Karpas-422 (cell line): Measurements from ENCODE around the gene TP73. TPM values are rescaled to one million over a fixed set of nuclear protein-coding genes. Genes with fewer than 3 reads are reported as not detected.

Experiments
- DNase-seq: peaks from one replicate; pipeline ENCODE4 v3.0.0-alpha.2; 2015
- H2AFZ ChIP-seq: fragments of 200-600 bp; sonication (generic); 2 replicates; pipeline ENCODE4 v1.6.1; 2014; ENCODE audit warnings: antibody characterized with exemption, low read length, mixed read lengths
- H3K27ac ChIP-seq: fragments of 200-600 bp; sonication (generic); 2 replicates; pipeline ENCODE4 v1.5.1; 2014; ENCODE audit warnings: mild to moderate bottlenecking, low read length, moderate library complexity
- H3K27me3 ChIP-seq: fragments of 200-600 bp; sonication (generic); 2 replicates; pipeline ENCODE4 v1.6.1; 2014; ENCODE audit warnings: low read length, mixed read lengths
- H3K36me3 ChIP-seq: fragments of 200-600 bp; sonication (generic); 2 replicates; pipeline ENCODE4 v1.6.1; 2014; ENCODE audit warnings: low read length, mixed read lengths; ENCODE audit not compliant: insufficient read depth
- H3K4me1 ChIP-seq: fragments of 200-600 bp; sonication (generic); 2 replicates; pipeline ENCODE4 v1.6.1; 2014; ENCODE audit warnings: mild to moderate bottlenecking, low read length, mixed read lengths
- H3K4me2 ChIP-seq: fragments of 200-600 bp; sonication (generic); 2 replicates; pipeline ENCODE4 v1.6.1; 2014; ENCODE audit warnings: low read length, low read depth, mild to moderate bottlenecking; ENCODE audit not compliant: poor library complexity, severe bottlenecking
- H3K4me3 ChIP-seq: fragments of 200-600 bp; sonication (generic); 2 replicates; pipeline ENCODE4 v1.5.1; 2014; ENCODE audit warnings: mild to moderate bottlenecking, antibody characterized with exemption, low read length, mixed read lengths
- H3K79me2 ChIP-seq: fragments of 200-600 bp; sonication (generic); 2 replicates; pipeline ENCODE4 v1.6.1; 2014; ENCODE audit warnings: mild to moderate bottlenecking, low read length, mixed read lengths
- H3K9ac ChIP-seq: fragments of 200-600 bp; sonication (generic); 2 replicates; pipeline ENCODE4 v1.6.0; 2014; ENCODE audit warnings: low read length
- H3K9me2 ChIP-seq: fragments of 200-600 bp; sonication (generic), shearing (Covaris generic); replicated peaks from 2 replicates; pipeline ENCODE4 v1.6.0; 2014; ENCODE audit warnings: mild to moderate bottlenecking, low read length, moderate library complexity; ENCODE audit not compliant: insufficient read depth
- H3K9me3 ChIP-seq: fragments of 300-700, 200-600 bp; sonication (generic); 2 replicates; pipeline ENCODE4 v1.6.1; 2014; ENCODE audit warnings: low read length, mixed read lengths
- H4K20me1 ChIP-seq: fragments of 200-600 bp; sonication (generic); 2 replicates; pipeline ENCODE4 v1.6.1; 2014; ENCODE audit warnings: mild to moderate bottlenecking, antibody characterized with exemption, low read length, low read depth; ENCODE audit not compliant: insufficient read depth
- total RNA-seq: library from RNA; depleted of rRNA; stranded (reverse); fragments of >200 nt; shearing (Covaris generic); gene quantifications from 2 replicates; pipeline ENCODE4 v1.2.3, GENCODE V29; 2014; ENCODE audit warnings: low replicate concordance; rRNA removed

The TP73 gene
- 0.52 and 0.94 TPM in 2 replicates for total RNA-seq

- no peaks in the 10 kb centered on the region for H3K27me3 ChIP-seq
- no peak for DNase-seq
- H3K4me3 ChIP-seq: peak within 1 kb of the TSS; percentile 43; the same call in 1 of the 2 replicates
- H3K4me2 ChIP-seq: peak within 1 kb of the TSS; percentile 53
- peaks cover 28% of the 10 kb centered on the region for H3K4me1 ChIP-seq
- H4K20me1 ChIP-seq: no peaks in the 10 kb centered on the region
- H3K9ac ChIP-seq: peak within 1 kb of the TSS; percentile 42
- H3K27ac ChIP-seq: no peak within 1 kb of the TSS
- H3K36me3 ChIP-seq: peaks cover 5% of the 10 kb centered on the region; the same call in 1 of the 2 replicates
- peaks cover 20% of the 10 kb centered on the region for H3K79me2 ChIP-seq
- H3K9me3 ChIP-seq: no peaks in the 10 kb centered on the region
- no peaks in the 10 kb centered on the region for H3K9me2 ChIP-seq
- no peak within 1 kb of the TSS for H2AFZ ChIP-seq
Measured at GRCh38 chr1:3651930-3652547, at the start of gene TP73. TP73 (plus strand) TSS chr1:3652516; CDS start chr1:3682366, 29,850 bp downstream.

GRCh38 chr1:3603156-3603555 is 49.2 kb upstream of the TP73 start:
- no peaks in the 10 kb centered on the region for H3K27me3 ChIP-seq
- H3K79me2 ChIP-seq: no peaks in the 10 kb centered on the region
- no peak for DNase-seq
- no peak overlapping the region for H3K4me2 ChIP-seq
- peaks cover 3% of the 10 kb centered on the region; the same call in 1 of the 2 replicates for H3K4me1 ChIP-seq
- no peak overlapping the region for H2AFZ ChIP-seq
- no peaks in the 10 kb centered on the region for H4K20me1 ChIP-seq
- peaks cover 2% of the 10 kb centered on the region; the same call in 1 of the 2 replicates for H3K9me3 ChIP-seq
- H3K9me2 ChIP-seq: no peaks in the 10 kb centered on the region
- no peaks in the 10 kb centered on the region for H3K36me3 ChIP-seq
- no peak overlapping the region for H3K27ac ChIP-seq
- no peak overlapping the region for H3K4me3 ChIP-seq
- no peak overlapping the region for H3K9ac ChIP-seq

GRCh38 chr1:3603571-3604467 is 48.5 kb upstream of the TP73 start:
- no peaks in the 10 kb centered on the region for H3K4me1 ChIP-seq
- peaks cover 2% of the 10 kb centered on the region; the same call in 1 of the 2 replicates for H3K9me3 ChIP-seq
- H3K36me3 ChIP-seq: no peaks in the 10 kb centered on the region
- H3K27ac ChIP-seq: no peak overlapping the region
- no peaks in the 10 kb centered on the region for H3K9me2 ChIP-seq
- H4K20me1 ChIP-seq: no peaks in the 10 kb centered on the region
- no peak overlapping the region for H3K4me3 ChIP-seq
- no peak overlapping the region for H3K4me2 ChIP-seq
- H3K79me2 ChIP-seq: no peaks in the 10 kb centered on the region
- no peak overlapping the region for H2AFZ ChIP-seq
- no peak overlapping the region for H3K9ac ChIP-seq
- no peak for DNase-seq
- no peaks in the 10 kb centered on the region for H3K27me3 ChIP-seq

- H3K79me2 ChIP-seq: no peaks in the 10 kb centered on the region
- DNase-seq: no peak
- no peak overlapping the region for H3K27ac ChIP-seq
- no peaks in the 10 kb centered on the region for H3K4me1 ChIP-seq
- no peaks in the 10 kb centered on the region for H3K36me3 ChIP-seq
- H4K20me1 ChIP-seq: no peaks in the 10 kb centered on the region
- H3K4me2 ChIP-seq: no peak overlapping the region
- no peaks in the 10 kb centered on the region for H3K27me3 ChIP-seq
- H3K9ac ChIP-seq: no peak overlapping the region
- peaks cover 2% of the 10 kb centered on the region; the same call in 1 of the 2 replicates for H3K9me3 ChIP-seq
- H3K4me3 ChIP-seq: no peak overlapping the region
- H3K9me2 ChIP-seq: no peaks in the 10 kb centered on the region
- H2AFZ ChIP-seq: no peak overlapping the region
Measured at GRCh38 chr1:3604468-3604974, 47.8 kb upstream of the TP73 start.

- Histone ChIP-seq H3K27ac (no peak overlapping the region), H3K4me1 (no peaks in the 10 kb centered on the region), H3K9ac (no peak overlapping the region), H3K79me2 (no peaks in the 10 kb centered on the region), H3K36me3 (no peaks in the 10 kb centered on the region), H3K4me3 (no peak overlapping the region), H4K20me1 (no peaks in the 10 kb centered on the region), H3K4me2 (no peak overlapping the region), H2AFZ (no peak overlapping the region), H3K27me3 (no peaks in the 10 kb centered on the region), H3K9me3 (peaks cover 2% of the 10 kb centered on the region; the same call in 1 of the 2 replicates), H3K9me2 (no peaks in the 10 kb centered on the region)
- DNase-seq: no peak
Measured at GRCh38 chr1:3604997-3605823, 47.1 kb upstream of the TP73 start.

GRCh38 chr1:3606779-3607702 is 45.3 kb upstream of the TP73 start:
- no peak for DNase-seq
- Histone ChIP-seq H3K79me2 (no peaks in the 10 kb centered on the region), H3K36me3 (no peaks in the 10 kb centered on the region), H4K20me1 (no peaks in the 10 kb centered on the region), H3K9me2 (no peaks in the 10 kb centered on the region), H3K27me3 (no peaks in the 10 kb centered on the region), H3K9me3 (peaks cover 2% of the 10 kb centered on the region; the same call in 1 of the 2 replicates), H3K27ac (no peak overlapping the region), H3K4me1 (no peaks in the 10 kb centered on the region), H3K9ac (no peak overlapping the region), H3K4me3 (no peak overlapping the region), H3K4me2 (no peak overlapping the region), H2AFZ (no peak overlapping the region)

GRCh38 chr1:3607703-3608065 is 44.6 kb upstream of the TP73 start:
- H3K79me2 ChIP-seq: no peaks in the 10 kb centered on the region
- H3K4me3 ChIP-seq: no peak overlapping the region
- no peaks in the 10 kb centered on the region for H4K20me1 ChIP-seq
- no peak overlapping the region for H3K4me2 ChIP-seq
- no peak overlapping the region for H3K27ac ChIP-seq
- H3K4me1 ChIP-seq: no peaks in the 10 kb centered on the region
- no peak overlapping the region for H2AFZ ChIP-seq
- no peaks in the 10 kb centered on the region for H3K36me3 ChIP-seq
- no peaks in the 10 kb centered on the region for H3K27me3 ChIP-seq
- no peak for DNase-seq
- H3K9me2 ChIP-seq: no peaks in the 10 kb centered on the region
- peaks cover 2% of the 10 kb centered on the region; the same call in 1 of the 2 replicates for H3K9me3 ChIP-seq
- H3K9ac ChIP-seq: no peak overlapping the region
